ENCODE data around the gene SMG6.

Gene SMG6

DNA sequence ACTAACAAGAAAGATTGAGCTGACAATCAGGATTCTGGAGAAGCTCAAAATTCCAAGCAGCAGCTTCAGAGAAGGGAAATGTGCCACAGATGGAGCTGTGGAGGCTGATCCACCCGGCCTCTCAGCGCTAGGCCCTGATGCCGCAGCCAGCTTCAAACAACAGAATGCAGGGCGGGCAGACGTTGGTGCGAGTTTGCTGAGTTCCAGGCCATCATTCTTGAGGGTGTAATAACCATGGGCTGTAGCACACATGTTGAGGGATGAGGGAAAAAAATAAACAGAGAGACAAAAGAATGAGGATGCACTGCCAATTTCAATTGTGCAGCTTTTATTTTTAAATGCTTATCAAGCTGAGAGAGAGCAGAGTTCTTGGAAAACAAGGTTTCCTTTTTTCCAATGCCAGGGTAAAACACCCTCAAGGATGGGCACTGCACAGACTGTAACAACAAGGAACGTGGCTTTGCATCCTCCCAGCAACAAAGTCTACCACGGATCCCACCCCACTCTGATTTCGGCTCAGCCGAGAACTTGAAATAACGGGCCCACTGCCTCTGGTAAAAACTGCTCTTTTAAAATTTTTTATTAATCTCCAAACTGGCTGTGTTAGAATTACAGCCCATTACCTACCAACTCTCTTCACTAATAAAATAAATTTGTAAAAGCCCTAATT, 90.2 kb downstream of the SMG6 start:
- TF ChIP-seq, protein P1, sequence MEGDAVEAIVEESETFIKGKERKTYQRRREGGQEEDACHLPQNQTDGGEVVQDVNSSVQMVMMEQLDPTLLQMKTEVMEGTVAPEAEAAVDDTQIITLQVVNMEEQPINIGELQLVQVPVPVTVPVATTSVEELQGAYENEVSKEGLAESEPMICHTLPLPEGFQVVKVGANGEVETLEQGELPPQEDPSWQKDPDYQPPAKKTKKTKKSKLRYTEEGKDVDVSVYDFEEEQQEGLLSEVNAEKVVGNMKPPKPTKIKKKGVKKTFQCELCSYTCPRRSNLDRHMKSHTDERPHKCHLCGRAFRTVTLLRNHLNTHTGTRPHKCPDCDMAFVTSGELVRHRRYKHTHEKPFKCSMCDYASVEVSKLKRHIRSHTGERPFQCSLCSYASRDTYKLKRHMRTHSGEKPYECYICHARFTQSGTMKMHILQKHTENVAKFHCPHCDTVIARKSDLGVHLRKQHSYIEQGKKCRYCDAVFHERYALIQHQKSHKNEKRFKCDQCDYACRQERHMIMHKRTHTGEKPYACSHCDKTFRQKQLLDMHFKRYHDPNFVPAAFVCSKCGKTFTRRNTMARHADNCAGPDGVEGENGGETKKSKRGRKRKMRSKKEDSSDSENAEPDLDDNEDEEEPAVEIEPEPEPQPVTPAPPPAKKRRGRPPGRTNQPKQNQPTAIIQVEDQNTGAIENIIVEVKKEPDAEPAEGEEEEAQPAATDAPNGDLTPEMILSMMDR (IDR thresholded peaks at IDR 0.05; ENCODE audit: low read depth, low read length) = no peak
- no peak for TF ChIP-seq EZH2phosphoT487 (IDR thresholded peaks at IDR 0.05; ENCODE audit: low read depth)
- no peak overlapping the region for H3K4me3 ChIP-seq (ENCODE audit: low read length)
- no peaks in the 10 kb centered on the region for H3K9me3 ChIP-seq (ENCODE audit: insufficient read depth, low read length)
- H3K27ac ChIP-seq (ENCODE audit: low read length) = no peak overlapping the region
- no peak overlapping the region for H3K9ac ChIP-seq (ENCODE audit: low read length)
- H3K4me1 ChIP-seq (ENCODE audit: low read length) = peaks cover 15% of the 10 kb centered on the region
- H3K36me3 ChIP-seq (replicated peaks; ENCODE audit: low read depth, low read length) = no peaks in the 10 kb centered on the region
- no peaks in the 10 kb centered on the region for H3K79me2 ChIP-seq (ENCODE audit: low read length)
- no peaks in the 10 kb centered on the region for H3K27me3 ChIP-seq (ENCODE audit: low read depth, low read length)
- H3K4me2 ChIP-seq (ENCODE audit: low read length) = no peak overlapping the region
- no peaks in the 10 kb centered on the region for H4K20me1 ChIP-seq (ENCODE audit: insufficient read depth, low read length)
- no peak overlapping the region for H2AFZ ChIP-seq (ENCODE audit: low read depth, low read length)

DNA sequence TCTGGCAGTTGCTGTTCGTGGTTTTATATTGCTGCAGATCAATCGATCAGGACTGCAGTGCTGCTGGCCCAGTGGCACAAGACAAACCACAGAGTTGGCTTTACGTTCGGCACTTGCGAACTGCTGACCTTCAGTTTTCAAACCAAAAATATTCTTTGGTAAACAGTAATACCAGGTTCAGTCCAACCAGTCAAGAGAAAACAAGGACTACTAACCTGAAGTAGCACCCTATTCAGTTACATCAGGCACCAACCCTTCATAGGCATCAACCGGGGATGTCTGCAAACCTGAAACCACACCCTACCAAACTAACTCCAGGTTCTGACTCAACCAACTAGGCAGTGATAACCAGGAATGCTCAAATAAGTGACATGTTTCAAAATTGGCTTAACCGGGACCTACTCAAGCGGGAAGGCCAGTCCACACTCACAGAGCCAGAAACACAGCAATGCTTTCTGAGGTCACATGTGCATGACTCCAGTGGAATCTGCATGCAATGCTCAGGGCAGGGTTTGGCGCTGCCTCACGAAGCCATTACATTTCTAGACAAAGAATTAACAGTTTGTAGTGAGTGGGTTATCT, 91.1 kb downstream of the SMG6 start:
- TF ChIP-seq EZH2phosphoT487 (IDR thresholded peaks at IDR 0.05; ENCODE audit: low read depth) = no peak
- TF ChIP-seq, protein P1 (IDR thresholded peaks at IDR 0.05; ENCODE audit: low read depth, low read length) = no peak
- H3K27me3 ChIP-seq (ENCODE audit: low read depth, low read length) = no peaks in the 10 kb centered on the region
- H3K79me2 ChIP-seq (ENCODE audit: low read length) = no peaks in the 10 kb centered on the region
- H3K4me1 ChIP-seq (ENCODE audit: low read length) = peaks cover 15% of the 10 kb centered on the region
- H2AFZ ChIP-seq (ENCODE audit: low read depth, low read length) = no peak overlapping the region
- no peak overlapping the region for H3K9ac ChIP-seq (ENCODE audit: low read length)
- H3K27ac ChIP-seq (ENCODE audit: low read length) = no peak overlapping the region
- H4K20me1 ChIP-seq (ENCODE audit: insufficient read depth, low read length) = no peaks in the 10 kb centered on the region
- no peaks in the 10 kb centered on the region for H3K36me3 ChIP-seq (replicated peaks; ENCODE audit: low read depth, low read length)
- H3K9me3 ChIP-seq (ENCODE audit: insufficient read depth, low read length) = no peaks in the 10 kb centered on the region
- no peak overlapping the region for H3K4me3 ChIP-seq (ENCODE audit: low read length)
- H3K4me2 ChIP-seq (ENCODE audit: low read length) = no peak overlapping the region

DNA sequence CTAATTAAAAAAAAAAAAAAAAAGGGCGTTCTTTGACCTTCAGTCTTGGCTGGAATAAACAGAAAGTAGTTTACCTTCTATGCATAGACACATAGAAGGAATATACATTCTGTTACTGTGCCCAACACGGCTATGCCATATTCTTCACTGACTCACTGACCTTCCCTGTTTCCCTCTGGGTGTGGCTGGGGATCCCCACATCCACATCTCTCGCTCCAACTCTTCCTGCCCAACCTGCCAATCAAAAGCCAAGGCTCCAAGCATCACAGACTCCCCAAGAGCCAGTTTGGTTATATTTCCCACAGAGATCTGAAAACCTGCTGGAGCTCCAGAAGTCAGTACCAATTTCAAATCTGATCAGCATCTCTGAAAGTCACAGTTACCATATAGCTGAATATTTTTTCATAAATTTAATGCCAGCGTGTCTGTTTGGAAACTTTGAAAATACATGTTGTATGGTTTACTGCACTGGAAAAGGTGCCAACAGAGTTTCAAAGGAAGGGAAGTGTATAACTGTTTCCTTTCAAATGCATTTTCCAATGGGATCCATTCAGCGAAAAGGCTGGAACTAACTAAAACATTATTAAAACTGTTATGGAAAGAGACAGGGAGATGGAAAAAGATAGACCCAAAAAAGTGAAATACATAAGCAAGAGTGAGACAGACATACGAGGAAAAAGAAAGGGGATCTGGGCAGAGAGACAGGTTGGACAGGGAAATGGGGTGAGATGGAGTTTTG, 91.8 kb downstream of the SMG6 start:
- Histone ChIP-seq H3K9me3 (ENCODE audit: insufficient read depth, low read length) (no peaks in the 10 kb centered on the region), H3K79me2 (ENCODE audit: low read length) (no peaks in the 10 kb centered on the region), H2AFZ (ENCODE audit: low read depth, low read length) (no peak overlapping the region), H3K4me3 (ENCODE audit: low read length) (no peak overlapping the region), H3K4me2 (ENCODE audit: low read length) (no peak overlapping the region), H3K9ac (ENCODE audit: low read length) (no peak overlapping the region), H3K27ac (ENCODE audit: low read length) (no peak overlapping the region), H3K4me1 (ENCODE audit: low read length) (peaks cover 15% of the 10 kb centered on the region), H4K20me1 (ENCODE audit: insufficient read depth, low read length) (no peaks in the 10 kb centered on the region), H3K27me3 (ENCODE audit: low read depth, low read length) (no peaks in the 10 kb centered on the region), H3K36me3 (replicated peaks; ENCODE audit: low read depth, low read length) (no peaks in the 10 kb centered on the region)
- TF ChIP-seq, protein P1 (IDR thresholded peaks at IDR 0.05; ENCODE audit: low read depth, low read length) = no peak
- no peak for TF ChIP-seq EZH2phosphoT487 (IDR thresholded peaks at IDR 0.05; ENCODE audit: low read depth)

DNA sequence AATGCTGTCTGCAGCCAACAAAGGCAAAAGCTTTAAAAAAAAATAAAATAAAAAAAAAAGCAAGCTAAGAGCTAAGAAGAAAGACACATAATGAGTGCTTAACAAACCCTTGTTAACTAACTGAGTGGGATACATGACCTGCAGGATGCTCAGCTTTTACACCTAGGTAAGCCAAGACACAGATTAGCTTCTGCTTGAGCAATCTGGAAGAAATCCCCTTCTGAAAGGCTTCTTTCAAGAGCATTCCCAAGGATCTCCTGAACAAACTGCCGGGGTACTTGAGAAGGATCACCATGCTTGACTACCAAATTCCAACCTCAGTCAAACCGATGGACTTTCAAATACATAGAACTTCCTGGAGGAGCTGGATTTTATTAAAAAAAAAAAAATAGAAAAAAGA, 92.9 kb downstream of the SMG6 start:
- Histone ChIP-seq H2AFZ (ENCODE audit: low read depth, low read length) (no peak overlapping the region), H3K4me2 (ENCODE audit: low read length) (no peak overlapping the region), H3K4me1 (ENCODE audit: low read length) (peaks cover 7% of the 10 kb centered on the region), H3K27ac (ENCODE audit: low read length) (no peak overlapping the region), H3K9ac (ENCODE audit: low read length) (no peak overlapping the region), H3K79me2 (ENCODE audit: low read length) (no peaks in the 10 kb centered on the region), H4K20me1 (ENCODE audit: insufficient read depth, low read length) (no peaks in the 10 kb centered on the region), H3K9me3 (ENCODE audit: insufficient read depth, low read length) (no peaks in the 10 kb centered on the region), H3K4me3 (ENCODE audit: low read length) (no peak overlapping the region), H3K27me3 (ENCODE audit: low read depth, low read length) (no peaks in the 10 kb centered on the region), H3K36me3 (replicated peaks; ENCODE audit: low read depth, low read length) (no peaks in the 10 kb centered on the region)
- no peak for TF ChIP-seq EZH2phosphoT487 (IDR thresholded peaks at IDR 0.05; ENCODE audit: low read depth)
- TF ChIP-seq, protein P1 (IDR thresholded peaks at IDR 0.05; ENCODE audit: low read depth, low read length) = no peak
